Daoy (cell line): ENCODE data around the gene PIK3C2A. TPM values are rescaled to one million over a fixed set of nuclear protein-coding genes. Genes with fewer than 3 reads are reported as not detected.

Experiments used
- DNase-seq: peaks from one replicate; pipeline ENCODE4 v3.0.0-alpha.2; 2015; ENCODE audit warnings: low read depth
- total RNA-seq: library from RNA; depleted of rRNA; stranded (reverse); fragments of >200 nt; shearing (Covaris generic); gene quantifications from 2 replicates; pipeline ENCODE4 v1.2.3, GENCODE V29; 2014; rRNA removed

The PIK3C2A gene
- total RNA-seq, 1 experiment from 2014 or later = 23.5 TPM

- no peak for DNase-seq
These were observed 45.4 kb downstream of the PIK3C2A start for GRCh38 chr11:17162376-17162775.

GRCh38 chr11:17161515-17161914, 46.3 kb downstream of the PIK3C2A start:
- DNase-seq = no peak

GRCh38 chr11:17159441-17159840, 48.3 kb downstream of the PIK3C2A start:
- DNase-seq = no peak

Other genes starting within 250 kb of the PIK3C2A start
- 8.9 and 10.2 TPM in 2 replicates for gene PLEKHA7, start 193.6 kb downstream of the PIK3C2A start, total RNA-seq
- 1,387 and 1,496 TPM in 2 replicates for gene RPS13, start 130.3 kb downstream of the PIK3C2A start, total RNA-seq
- gene NUCB2, start 68.8 kb upstream of the PIK3C2A start, total RNA-seq = 44.5 and 62.1 TPM in 2 replicates
- 0.69 and 1.5 TPM in 2 replicates for gene NCR3LG1, start 143.8 kb upstream of the PIK3C2A start, total RNA-seq
- not detected in 2 replicates for gene KCNJ11, start 180.7 kb upstream of the PIK3C2A start, total RNA-seq